Measurements from ENCODE around the gene TAT.

TAT gene

DNA sequence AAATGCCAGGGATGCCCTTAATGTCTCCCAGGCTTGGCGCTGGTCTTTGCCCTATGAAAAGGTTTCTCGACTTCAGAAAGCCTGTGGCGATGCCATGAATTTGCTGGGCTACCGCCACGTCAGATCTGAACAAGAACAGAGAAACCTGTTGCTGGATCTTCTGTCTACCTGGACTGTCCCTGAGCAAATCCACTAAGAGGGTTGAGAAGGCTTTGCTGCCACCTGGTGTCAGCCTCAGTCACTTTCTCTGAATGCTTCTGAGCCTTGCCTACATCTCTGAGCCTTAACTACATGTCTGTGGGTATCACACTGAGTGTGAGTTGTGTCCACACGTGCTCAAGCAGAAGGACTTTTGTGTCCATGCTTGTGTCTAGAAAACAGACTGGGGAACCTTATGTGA, 39.2 kb downstream of the TAT start:
- DNase-seq (ENCODE audit: low read depth, low spot score) = no peak

DNA sequence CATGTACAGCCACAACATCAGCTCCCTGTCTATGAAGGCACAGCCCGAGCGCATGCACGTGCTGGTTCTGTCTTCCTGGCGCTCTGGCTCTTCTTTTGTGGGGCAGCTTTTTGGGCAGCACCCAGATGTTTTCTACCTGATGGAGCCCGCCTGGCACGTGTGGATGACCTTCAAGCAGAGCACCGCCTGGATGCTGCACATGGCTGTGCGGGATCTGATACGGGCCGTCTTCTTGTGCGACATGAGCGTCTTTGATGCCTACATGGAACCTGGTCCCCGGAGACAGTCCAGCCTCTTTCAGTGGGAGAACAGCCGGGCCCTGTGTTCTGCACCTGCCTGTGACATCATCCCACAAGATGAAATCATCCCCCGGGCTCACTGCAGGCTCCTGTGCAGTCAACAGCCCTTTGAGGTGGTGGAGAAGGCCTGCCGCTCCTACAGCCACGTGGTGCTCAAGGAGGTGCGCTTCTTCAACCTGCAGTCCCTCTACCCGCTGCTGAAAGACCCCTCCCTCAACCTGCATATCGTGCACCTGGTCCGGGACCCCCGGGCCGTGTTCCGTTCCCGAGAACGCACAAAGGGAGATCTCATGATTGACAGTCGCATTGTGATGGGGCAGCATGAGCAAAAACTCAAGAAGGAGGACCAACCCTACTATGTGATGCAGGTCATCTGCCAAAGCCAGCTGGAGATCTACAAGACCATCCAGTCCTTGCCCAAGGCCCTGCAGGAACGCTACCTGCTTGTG, 40.0 kb downstream of the TAT start:
- DNase-seq (ENCODE audit: low read depth, low spot score) = no peak

DNA sequence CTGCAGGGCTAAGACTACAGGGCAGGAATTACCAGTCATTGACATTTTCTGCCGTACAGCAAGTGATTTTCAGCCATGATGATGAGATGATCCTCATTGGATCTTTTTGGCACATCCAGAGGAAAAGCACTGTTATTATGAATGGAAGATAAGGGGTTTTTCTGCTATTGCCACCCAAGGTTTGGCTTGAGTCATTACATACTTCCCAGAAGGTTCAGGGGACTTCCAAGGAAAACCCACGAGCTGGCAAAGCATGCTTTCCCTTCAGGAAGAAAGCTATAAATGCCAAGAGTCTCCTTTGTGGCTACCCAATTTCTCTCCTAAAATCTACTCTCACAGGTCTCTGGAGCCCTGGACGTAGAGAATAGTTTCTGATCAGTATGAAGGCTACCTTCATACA, 44.5 kb downstream of the TAT start:
- DNase-seq (ENCODE audit: low read depth, low spot score) = no peak

DNA sequence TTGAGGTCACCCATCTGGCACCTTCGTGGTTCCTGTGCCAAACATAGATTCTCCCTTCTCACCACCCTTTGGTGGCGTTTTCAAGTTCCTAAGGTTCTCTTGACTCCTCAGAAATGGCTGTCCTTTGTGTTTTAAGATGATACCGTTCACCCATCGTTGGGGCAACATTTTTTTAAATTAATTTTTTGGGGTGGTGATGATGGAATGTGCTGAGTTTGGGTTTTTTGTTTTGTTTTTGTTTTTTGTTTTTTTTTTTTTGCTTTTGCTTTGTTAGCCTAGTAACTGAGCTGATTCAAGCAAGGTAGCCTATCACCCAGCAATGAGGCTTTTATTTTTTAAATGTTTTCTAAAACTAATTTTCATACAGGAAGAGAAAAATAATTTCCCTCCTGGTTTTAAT, 48.0 kb downstream of the TAT start:
- DNase-seq (ENCODE audit: low read depth, low spot score) = no peak

DNA sequence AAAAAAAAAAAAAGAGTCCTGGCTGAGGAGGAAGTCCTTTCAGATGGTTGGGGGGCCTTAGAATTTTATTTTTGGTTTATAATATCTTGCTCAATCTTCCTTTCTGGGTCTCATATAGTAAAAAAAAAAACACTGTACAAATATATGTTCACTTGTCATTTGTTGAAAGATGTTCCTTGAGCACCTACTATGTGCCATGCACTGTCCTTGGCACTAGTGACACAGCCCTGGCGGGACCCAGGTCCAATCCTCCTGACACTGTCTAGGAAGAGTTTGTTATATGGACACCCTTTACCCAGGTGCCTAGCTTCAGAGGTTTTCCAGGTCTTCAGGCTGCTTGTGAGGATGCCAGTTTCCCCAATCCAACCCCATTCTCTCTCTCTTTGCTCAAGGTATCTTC, 48.6 kb downstream of the TAT start:
- no peak for DNase-seq (ENCODE audit: low read depth, low spot score)

DNA sequence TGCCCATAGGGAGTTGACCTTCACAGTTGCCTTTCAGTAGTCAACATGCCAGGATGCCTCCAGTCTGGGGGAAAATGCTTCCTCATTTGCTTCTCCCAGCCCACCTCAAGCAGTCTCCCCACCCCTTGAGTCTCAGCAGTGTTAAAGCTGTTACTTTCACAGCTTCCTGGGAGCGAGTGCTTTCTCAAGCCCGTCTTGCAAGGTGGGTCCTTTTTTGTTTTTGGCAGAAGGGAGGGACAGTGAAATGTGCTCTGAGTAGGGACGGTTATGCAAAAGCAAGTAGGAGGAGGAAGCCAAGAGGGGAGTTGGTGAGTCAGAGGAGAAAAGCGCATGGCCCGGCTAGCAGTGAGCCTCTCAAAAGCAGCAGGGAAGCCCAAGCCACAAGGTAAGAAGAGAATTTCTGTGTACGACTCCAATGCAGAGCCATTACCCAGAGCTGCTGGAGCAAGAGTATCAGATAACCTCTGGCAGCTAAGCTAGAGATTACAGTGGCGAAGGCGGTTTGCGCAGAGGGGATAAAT, 50.7 kb downstream of the TAT start, which contains the start of gene CHST4:
Gene CHST4, plus strand, starts transcription at position 316 of the 521 bp plus-strand sequence. CDS start 10,252 bp downstream, outside the sequence.
- no peak for DNase-seq (ENCODE audit: low read depth, low spot score)

DNA sequence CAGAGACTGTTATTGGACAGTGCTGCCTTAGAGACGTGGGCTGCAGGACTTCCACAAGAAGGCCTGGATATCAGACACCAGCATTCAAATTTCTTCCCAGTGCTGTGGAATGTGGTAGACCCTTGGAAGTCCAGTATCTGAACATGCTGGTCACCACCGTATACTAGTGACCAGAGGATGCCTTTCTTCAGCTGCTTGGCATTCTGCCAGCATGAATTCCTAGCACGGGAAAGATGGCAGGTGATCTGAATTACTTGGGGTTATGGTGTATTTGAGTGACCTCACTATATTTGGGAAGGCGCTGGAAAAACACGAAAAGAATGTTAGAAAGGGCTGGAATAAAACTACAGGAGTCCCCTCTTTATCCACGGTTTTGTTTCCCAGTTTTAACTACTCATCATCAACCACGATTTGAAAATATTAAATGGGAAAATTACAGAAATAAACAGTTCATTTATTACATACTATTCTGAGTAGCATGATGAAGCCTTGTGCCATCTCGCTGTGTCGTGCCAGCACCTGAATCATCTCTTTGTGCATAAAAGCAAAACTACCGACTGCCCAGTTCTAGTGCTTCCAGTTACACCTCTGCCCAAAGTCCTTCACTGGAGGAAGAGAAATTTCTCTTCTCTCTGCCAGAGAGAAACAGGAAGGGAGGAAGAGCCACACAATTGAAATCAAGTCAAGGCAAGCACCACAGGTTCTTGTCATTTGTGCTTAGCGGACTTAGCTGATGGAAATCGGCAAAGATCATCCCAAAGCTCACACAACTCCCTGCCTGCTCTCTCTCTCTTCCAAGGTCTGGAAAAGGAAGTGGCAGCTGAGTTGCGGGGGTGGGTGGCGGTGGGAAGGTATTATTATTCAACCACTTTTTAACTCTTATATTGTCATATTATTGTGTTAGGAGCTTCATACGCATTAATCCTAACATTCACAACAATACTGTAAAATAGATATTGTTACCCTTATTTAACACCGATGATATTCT, 52.0 kb downstream of the TAT start:
- DNase-seq (ENCODE audit: low read depth, low spot score) = no peak

DNA sequence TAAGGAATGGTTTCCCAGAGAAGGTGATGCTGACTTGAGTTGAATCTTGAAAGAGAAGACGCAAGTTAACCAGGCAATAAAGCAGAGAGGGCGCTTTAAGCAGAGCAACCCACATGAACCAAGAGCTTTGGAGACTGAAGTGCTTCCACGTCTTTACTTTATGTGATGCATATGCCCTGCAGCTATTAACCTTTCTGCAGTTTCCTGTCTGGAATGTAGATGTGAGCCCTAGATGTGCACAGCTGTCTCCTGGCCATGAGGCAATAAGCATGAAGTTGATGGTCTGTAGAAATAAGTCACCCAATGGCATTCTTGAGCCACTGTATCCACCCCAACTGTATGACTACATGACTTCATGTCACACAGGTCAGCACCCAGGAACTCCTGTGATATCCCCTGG, 56.3 kb downstream of the TAT start:
- DNase-seq (ENCODE audit: low read depth, low spot score) = no peak

Data from activated naive CD8-positive, alpha-beta T cell treated with anti-CD3 and anti-CD28 coated beads, Interleukin-2, amount 50 U/mL, for 16 hours (primary cell).